C4-2B (cell line): ENCODE results near the gene TSPAN14.

Experiments
- H3K27ac ChIP-seq: fragments of 450-650 bp; 2 replicates; pipeline ENCODE4 v1.5.1; 2017
- ZFX ChIP-seq: fragments of 450-650 bp; IDR thresholded peaks from 2 replicates; pipeline ENCODE4 v1.6.1; 2017
- TF ChIP-seq, protein P1 (sequence below): fragments of 450-650 bp; conservative IDR thresholded peaks from 2 replicates; pipeline ENCODE4 v1.5.1; 2017; ENCODE audit warnings: mild to moderate bottlenecking

TSPAN14 gene

DNA sequence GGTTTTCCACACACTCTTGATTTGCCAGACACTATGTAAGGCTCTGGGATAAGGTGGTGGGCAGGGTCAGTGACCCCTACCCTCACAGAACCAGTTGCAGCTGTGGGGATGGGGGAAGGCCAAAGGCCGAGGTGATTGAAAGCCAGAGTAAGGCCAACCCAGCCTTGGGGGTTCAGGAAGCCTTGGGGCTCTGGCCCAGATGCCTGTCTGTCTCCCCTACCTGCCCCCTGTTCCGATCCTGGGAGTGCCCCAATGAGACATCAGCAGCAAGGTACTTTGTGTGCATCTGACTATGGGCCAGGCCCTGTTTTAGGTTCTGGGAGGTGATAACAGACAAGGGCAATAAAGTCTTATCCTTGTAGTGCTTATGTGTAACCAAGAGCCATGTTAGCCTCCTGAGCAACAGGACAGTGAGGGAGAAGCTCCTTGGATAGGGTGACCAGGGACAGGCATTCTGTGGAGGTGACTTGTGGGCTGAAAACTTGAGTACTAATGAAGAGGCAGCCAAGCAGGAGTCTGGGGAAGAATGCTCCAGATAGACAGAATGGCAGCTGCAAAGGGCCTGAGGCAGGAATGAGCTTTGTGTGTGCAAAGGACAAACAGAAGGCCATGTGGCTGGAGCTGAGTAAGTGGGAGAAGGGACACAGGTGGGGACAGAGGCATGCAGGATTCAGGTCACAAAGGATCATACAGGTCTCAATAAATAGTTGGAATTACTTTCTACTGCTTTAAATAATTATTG, 35.4 kb downstream of the TSPAN14 start:
- TF ChIP-seq, protein P1, sequence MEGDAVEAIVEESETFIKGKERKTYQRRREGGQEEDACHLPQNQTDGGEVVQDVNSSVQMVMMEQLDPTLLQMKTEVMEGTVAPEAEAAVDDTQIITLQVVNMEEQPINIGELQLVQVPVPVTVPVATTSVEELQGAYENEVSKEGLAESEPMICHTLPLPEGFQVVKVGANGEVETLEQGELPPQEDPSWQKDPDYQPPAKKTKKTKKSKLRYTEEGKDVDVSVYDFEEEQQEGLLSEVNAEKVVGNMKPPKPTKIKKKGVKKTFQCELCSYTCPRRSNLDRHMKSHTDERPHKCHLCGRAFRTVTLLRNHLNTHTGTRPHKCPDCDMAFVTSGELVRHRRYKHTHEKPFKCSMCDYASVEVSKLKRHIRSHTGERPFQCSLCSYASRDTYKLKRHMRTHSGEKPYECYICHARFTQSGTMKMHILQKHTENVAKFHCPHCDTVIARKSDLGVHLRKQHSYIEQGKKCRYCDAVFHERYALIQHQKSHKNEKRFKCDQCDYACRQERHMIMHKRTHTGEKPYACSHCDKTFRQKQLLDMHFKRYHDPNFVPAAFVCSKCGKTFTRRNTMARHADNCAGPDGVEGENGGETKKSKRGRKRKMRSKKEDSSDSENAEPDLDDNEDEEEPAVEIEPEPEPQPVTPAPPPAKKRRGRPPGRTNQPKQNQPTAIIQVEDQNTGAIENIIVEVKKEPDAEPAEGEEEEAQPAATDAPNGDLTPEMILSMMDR = no peak
- no peak for TF ChIP-seq ZFX
- H3K27ac ChIP-seq = no peak overlapping the region

DNA sequence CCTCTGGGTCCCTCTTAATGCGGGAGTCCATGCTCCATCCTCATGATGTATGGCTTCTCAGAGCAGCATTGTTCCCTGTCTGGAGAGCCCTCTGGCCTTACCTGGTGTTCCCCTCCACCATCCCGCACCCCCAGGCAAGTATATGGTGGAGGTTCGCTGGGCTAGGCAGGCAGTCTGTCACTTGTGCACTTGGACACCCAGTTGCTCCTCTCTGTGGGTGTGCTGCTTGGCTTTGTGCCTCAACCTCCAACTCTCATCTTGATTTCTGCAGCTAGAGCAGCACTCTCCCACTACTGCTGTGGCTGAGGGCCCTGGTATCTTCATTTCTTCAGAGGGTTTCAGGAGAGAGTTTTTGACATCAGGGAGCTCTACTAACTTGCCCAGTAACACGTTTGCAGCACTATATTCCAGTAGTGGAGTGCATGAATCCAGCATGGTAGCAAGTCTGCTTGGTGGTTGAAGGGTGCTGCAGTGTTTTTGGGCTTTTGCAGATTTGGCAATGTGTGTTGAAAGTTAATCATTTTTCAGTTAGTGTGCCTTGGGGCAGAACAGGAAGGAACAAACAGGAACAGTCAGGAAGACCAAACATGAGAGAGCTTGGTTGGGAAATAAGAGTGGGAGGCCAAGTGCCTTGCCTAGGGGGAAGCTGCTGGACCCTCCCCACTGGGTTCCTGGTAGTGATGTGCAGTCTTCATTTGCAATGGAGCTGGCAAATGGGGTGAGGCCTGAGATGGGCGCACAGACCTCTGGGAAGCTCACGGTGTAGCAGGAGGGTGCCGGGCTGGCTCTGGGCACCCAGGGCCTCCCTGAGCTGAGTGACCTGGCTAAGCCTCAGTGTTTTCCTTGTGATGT, 37.4 kb downstream of the TSPAN14 start:
- TF ChIP-seq ZFX = no peak
- TF ChIP-seq, protein P1 = no peak
- H3K27ac ChIP-seq = no peak overlapping the region

DNA sequence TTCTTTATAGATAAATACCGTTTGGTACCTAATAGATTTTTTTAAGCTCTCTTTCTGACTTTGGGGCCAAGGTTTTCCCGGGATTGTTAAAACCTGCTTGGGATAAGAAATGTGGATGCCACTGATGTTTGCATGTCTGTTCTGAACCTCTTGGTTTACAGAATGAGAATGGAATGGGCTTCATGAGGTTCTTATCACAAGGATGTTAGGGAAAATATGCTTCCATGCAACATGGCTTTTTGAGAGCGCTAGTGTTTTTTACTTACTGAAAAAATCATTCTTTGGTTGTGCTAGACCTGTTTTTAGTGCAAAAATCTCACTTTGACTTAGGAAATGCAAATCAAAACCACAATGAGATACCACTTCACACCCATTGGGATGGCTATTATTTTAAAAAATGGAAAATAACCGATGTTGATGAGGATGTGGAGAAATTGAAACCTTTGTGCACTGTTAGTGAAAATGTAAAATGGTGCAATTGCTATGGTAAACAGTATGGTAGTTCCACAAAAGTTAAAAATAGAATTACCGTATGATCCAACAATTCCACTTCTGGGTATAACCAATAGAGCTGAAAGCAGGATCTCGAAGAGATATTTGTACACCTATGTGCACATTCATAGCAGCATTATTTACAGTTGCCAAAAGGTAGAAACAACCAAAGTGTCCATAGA, 38.9 kb downstream of the TSPAN14 start:
- no peak overlapping the region for H3K27ac ChIP-seq
- TF ChIP-seq ZFX = no peak
- TF ChIP-seq, protein P1 = no peak

DNA sequence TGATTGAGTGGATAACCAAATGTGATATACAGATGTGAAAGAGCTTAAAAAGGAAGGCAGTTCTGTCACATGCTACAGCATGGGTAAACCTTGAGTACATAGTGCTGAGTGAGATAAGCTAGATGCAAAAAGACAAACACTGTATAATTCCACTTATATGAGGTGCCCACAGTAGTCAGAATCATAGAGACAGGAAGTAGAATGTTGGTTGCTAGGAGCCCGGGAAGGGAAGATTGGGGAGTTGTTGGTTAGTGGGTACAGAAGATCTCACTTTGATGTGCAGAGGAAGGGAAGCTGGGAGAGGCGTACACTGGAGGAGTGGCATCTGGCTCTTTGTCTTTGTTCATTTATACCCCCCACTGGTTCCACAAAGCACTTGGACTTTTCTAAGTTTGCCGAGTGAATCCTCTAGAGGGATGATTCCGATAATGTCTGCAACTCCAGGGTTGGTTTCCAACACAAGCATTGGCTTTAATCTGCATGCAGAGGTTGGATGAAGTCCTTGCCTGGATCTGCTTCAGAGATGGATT, 39.5 kb downstream of the TSPAN14 start:
- H3K27ac ChIP-seq = no peak overlapping the region
- TF ChIP-seq, protein P1 = no peak
- TF ChIP-seq ZFX = no peak

DNA sequence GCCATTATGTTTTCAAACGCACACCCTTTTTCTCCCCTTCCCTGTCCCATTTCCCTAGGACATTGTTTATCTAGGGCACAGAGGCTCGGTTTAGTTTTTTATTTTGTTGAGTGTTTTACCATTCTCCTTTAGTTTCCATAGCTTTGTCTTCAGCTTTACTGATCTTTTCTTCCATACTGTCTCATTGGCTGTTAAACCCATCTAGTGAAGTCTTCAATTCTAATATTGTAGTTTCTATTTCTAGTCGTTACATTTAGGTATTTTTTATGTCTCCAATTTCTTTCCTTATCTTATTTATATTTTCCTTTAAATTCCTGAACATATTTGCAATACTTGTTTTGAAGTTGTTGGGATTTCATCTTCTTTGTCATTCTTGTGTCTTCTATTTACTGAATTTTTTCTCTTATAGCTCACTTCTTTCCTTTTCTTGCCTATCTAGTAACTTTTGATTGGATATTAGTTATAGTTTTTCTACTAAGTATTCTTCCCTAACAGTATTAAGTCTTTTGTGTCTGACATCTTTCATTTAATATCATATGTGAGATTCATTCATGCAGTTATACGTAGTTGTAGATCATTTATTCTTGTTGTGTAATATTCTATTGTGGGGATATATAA, 42.6 kb downstream of the TSPAN14 start:
- no peak overlapping the region for H3K27ac ChIP-seq

DNA sequence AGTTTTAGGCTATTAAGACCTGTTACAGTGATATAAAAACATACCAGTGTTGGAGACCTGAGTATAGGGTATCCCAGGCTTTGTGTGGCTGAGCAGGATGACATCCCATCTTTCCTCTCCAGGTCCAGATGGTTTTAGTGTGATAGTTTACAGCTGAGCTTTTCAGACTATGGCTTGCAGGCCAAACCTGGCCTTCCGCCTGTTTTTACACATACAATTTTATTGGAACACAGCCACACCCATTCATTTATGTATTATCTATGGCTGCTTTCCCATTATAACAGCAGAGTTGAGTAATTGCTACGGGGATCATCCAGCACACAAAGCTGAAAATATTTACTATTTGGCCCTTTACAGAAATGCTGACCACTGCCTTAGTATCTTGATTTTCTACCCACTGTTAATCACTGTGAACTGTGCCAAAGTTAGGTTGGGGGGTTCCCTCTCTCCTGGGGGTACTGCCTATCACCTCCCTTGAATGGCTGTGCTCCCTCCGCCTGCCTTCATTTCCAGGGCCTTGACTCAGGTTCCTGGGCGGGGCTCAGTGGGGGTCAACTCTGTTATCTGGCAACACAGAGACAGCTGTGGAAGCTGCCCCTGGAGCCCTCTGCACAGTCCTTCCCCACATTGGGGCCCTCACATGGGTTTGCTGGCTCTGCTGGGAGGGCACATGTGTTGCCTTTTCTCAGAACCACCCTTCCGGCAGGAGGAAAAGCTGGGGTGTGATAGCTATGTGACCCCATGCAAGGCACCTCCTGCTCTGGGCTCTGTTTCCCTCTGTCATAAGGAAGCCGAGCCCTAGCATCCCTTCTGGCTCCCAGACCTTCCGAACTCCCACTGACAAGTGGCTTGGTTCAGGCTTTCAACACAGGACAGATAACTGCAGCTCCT, 43.3 kb downstream of the TSPAN14 start:
- TF ChIP-seq ZFX = no peak
- TF ChIP-seq, protein P1 = no peak
- no peak overlapping the region; the same call in 1 of the 2 replicates for H3K27ac ChIP-seq

More for the DNA sequence above, 42.6 kb downstream of the TSPAN14 start:
- TF ChIP-seq ZFX = no peak
- TF ChIP-seq, protein P1 = no peak
